Measurements from ENCODE around the gene ARHGAP18.

GRCh38 chr6:129643968-129644367 is 66.0 kb downstream of the ARHGAP18 start:
- TF ChIP-seq CTCF (conservative IDR thresholded peaks at IDR 0.05; ENCODE audit: low read length) = no peak
- no peak for TF ChIP-seq EZH2phosphoT487 (IDR thresholded peaks at IDR 0.05; ENCODE audit: borderline replicate concordance)
